Measurements from ENCODE around the gene TSPAN12. TPM values are rescaled to one million over a fixed set of nuclear protein-coding genes. Genes with fewer than 3 reads are reported as not detected.
"Not testable (repeated sequence)": the region's sequence is repeated elsewhere in the genome, so short reads cannot be mapped to it uniquely, and the experiment has no call there.

TSPAN12 gene
- total RNA-seq = 10 to 100 TPM; 23.1 to 43.4 (median 35.6) TPM
- long read RNA-seq, donor 1, transcript TSPAN12-201 (8 exons, 2,798 nt) = major isoform, 31 of 48 reads
- long read RNA-seq, donor 1, partial matches to known transcripts = 8 of 48 reads
- long read RNA-seq, donor 1, other reads (novel, unspliced or antisense) = 8 of 48 reads
- long read RNA-seq, donor 2, partial matches to known transcripts = 0 of 7 reads
- long read RNA-seq, donor 2, other reads (novel, unspliced or antisense) = 3 of 7 reads

DNA sequence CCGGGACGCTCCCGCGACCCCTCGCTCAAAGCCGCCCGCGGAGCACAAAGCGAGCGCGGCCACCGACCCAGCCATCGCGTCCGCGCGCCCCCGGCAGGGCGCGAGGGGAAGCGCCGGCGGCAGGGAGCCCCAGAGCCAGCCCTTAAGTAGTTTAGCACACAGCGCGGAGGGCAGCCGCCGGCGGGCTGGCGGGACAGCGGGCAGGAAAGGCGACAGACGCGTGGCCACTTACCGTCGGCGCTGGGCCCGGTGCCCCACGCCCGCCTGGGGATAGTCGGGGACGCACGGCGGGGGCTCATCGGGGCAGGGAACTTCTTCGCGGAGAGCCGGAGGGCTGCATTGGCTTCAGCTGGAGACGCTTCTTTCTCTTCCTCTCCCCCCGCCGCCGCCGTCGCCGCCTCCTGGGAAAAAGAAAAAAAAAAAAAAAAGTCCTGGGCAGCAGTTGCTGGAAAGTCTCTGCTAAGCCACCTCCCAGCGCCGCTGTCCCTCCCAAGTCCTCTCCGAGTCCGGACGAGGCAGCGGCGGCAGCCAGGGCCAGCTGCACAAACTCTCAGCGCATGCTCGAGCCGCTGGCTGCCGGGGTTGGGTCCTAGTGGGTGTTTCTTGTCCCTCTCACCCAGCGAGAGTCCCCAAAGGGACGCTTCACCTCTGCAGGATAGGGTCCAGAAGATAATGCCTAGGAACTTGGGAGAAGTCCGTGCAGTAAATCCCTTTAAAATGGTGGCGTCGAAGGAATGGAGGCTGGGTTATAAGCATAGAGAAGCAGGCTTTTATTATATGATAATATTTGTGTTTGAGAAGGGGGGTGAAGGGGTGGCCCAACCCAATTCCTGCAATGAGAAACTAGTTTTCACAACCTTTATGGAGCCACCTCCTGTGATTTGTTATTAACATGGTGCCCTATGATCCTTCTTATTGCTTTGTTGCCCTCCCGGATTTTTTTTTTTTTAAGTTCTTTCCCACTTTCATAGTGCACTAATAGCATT is at the start of gene TSPAN12:
TSS of gene TSPAN12 (minus strand) at position 557 of the 986 bp plus-strand sequence. CDS start 1,381 bp downstream, outside the sequence.
- H3K36me3 ChIP-seq (ENCODE audit: low read depth) = no peaks in the 10 kb centered on the region
- no peaks in the 10 kb centered on the region for H3K9me3 ChIP-seq
- peaks cover 9% of the 10 kb centered on the region for H3K4me1 ChIP-seq (ENCODE audit: low read depth)
- peak within 1 kb of the TSS; percentile 49 for H3K4me3 ChIP-seq
- ATAC-seq (peak; percentile 86), DNase-seq (peak; percentile 81 to 88 (median 86))
- intact Hi-C loops (cut with DNase I, micrococcal nuclease) = loop anchor here in 1 of 2 donors (5.0 kb wide), 1 partner anchor 84 kb away; no protein-coding TSS in a partner anchor
- TF ChIP-seq CTCF (IDR thresholded peaks at IDR 0.05) = peak; percentile 67

- Histone ChIP-seq H3K9me3 (peaks cover 5% of the 10 kb centered on the region), H3K36me3 (ENCODE audit: low read depth) (no peaks in the 10 kb centered on the region), H3K4me1 (ENCODE audit: low read depth) (no peaks in the 10 kb centered on the region), H3K4me3 (no peak overlapping the region)
- intact Hi-C loops (cut with DNase I, micrococcal nuclease) = no loop called here
- no peak for ATAC-seq
- DNase-seq = no peak
- TF ChIP-seq CTCF (IDR thresholded peaks at IDR 0.05) = no peak
Measured at GRCh38 chr7:120898715-120899499, 41.0 kb upstream of the TSPAN12 start.

DNA sequence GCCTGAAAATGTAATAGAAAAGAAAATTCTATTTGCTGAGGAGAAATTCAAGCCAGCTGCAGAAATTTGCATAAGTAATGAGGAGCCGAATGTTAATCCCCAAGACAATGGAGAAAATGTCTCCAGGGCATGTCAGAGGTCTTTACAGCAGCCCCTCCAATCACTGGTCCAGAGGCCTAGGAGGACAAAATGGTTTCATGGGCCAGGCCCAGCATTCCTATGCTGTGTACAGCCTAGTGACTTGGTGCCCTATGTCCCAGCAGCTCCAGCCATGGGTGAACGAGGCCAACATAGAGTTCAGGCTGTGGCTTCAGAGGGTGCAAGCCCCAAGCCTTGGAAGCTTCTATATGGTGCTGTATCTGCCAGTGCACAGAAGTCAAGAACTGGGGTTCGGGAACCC is 37.3 kb upstream of the TSPAN12 start:
- not testable (repeated sequence) for ATAC-seq, H3K4me3 ChIP-seq

GRCh38 chr7:120885602-120886001 is 27.7 kb upstream of the TSPAN12 start:
- DNase-seq; H3K9me3 ChIP-seq; ATAC-seq; H3K4me1 ChIP-seq (ENCODE audit: low read depth); H3K36me3 ChIP-seq (ENCODE audit: low read depth); intact Hi-C loops (cut with DNase I, micrococcal nuclease); H3K4me3 ChIP-seq: not testable (repeated sequence)

More for the DNA sequence above, 37.3 kb upstream of the TSPAN12 start:
- H3K9me3 ChIP-seq; H3K36me3 ChIP-seq (ENCODE audit: low read depth); intact Hi-C loops (cut with DNase I, micrococcal nuclease); DNase-seq; H3K4me1 ChIP-seq (ENCODE audit: low read depth): not testable (repeated sequence)

GRCh38 chr7:120877701-120878100 is 19.8 kb upstream of the TSPAN12 start:
- DNase-seq = no peak
- no peak for ATAC-seq
- intact Hi-C loops (cut with DNase I, micrococcal nuclease) = no loop called here

More at GRCh38 chr7:120877701-120878100, 19.8 kb upstream of the TSPAN12 start:
- H3K9me3 ChIP-seq = no peaks in the 10 kb centered on the region
- H3K36me3 ChIP-seq (ENCODE audit: low read depth) = no peaks in the 10 kb centered on the region
- H3K4me3 ChIP-seq = no peak overlapping the region
- no peak for TF ChIP-seq CTCF (IDR thresholded peaks at IDR 0.05)
- no peaks in the 10 kb centered on the region for H3K4me1 ChIP-seq (ENCODE audit: low read depth)

Measured in mucosa of descending colon (tissue), 3 donors.